ENCODE results near the gene AGPAT1.

DNA sequence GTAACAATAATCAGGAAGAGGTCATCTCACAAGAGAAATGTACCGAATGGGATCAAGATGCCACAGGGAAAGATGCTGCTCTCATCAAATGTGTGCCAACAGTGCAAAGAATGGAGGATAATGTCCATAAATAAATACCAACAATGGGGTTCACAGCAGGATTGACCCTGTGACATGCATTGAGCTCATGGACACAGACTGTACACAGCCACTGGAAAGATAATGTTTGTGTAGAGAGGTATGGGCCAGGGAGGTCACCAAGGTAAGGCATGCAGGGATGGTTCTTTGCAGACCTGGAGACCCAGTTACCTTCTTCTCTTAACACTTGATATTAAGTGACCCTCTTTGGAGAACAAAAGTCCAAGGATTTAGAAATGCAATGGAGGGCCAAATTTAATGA, 1.5 kb downstream of the AGPAT1 start:
- TF ChIP-seq POLR2A (IDR thresholded peaks at IDR 0.05), result no peak
- TF ChIP-seq, protein P1, sequence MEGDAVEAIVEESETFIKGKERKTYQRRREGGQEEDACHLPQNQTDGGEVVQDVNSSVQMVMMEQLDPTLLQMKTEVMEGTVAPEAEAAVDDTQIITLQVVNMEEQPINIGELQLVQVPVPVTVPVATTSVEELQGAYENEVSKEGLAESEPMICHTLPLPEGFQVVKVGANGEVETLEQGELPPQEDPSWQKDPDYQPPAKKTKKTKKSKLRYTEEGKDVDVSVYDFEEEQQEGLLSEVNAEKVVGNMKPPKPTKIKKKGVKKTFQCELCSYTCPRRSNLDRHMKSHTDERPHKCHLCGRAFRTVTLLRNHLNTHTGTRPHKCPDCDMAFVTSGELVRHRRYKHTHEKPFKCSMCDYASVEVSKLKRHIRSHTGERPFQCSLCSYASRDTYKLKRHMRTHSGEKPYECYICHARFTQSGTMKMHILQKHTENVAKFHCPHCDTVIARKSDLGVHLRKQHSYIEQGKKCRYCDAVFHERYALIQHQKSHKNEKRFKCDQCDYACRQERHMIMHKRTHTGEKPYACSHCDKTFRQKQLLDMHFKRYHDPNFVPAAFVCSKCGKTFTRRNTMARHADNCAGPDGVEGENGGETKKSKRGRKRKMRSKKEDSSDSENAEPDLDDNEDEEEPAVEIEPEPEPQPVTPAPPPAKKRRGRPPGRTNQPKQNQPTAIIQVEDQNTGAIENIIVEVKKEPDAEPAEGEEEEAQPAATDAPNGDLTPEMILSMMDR (IDR thresholded peaks at IDR 0.05), result no peak

All from esophagus squamous epithelium (tissue), 4 donors.